Skeletal muscle satellite cell (primary cell): Measurements from ENCODE around the gene FOXJ1. TPM values are rescaled to one million over a fixed set of nuclear protein-coding genes. Genes with fewer than 3 reads are reported as not detected.

Experiments used
- H3K27me3 ChIP-seq: 2 replicates; pipeline ENCODE4 v1.7.0; 2013; ENCODE audit warnings: low read length; ENCODE audit not compliant: control insufficient read depth, insufficient read depth
- H3K36me3 ChIP-seq: 2 replicates; pipeline ENCODE4 v1.7.0; 2013; ENCODE audit warnings: mild to moderate bottlenecking, control low read depth, low read length; ENCODE audit not compliant: insufficient read depth
- H3K4me1 ChIP-seq: 2 replicates; pipeline ENCODE4 v1.7.0; 2013; ENCODE audit warnings: low read length; ENCODE audit not compliant: control insufficient read depth, insufficient read depth
- H3K4me2 ChIP-seq: 2 replicates; pipeline ENCODE4 v1.7.0; 2013; ENCODE audit warnings: mild to moderate bottlenecking, low read length
- H3K4me3 ChIP-seq: 2 replicates; pipeline ENCODE4 v1.7.0; 2013; ENCODE audit warnings: low read length
- H3K9ac ChIP-seq: 2 replicates; pipeline ENCODE4 v1.7.0; 2013; ENCODE audit warnings: mild to moderate bottlenecking, low read depth, low read length, moderate library complexity
- H3K9me3 ChIP-seq: replicated peaks from 2 replicates; pipeline ENCODE4 v1.7.0; 2013; ENCODE audit warnings: mild to moderate bottlenecking, control low read depth, low read length
- small RNA-seq: library from RNA; depleted of rRNA; stranded (forward); fragments of <200 nt; gene quantifications from one replicate; pipeline ENCODE3, GENCODE V24; 2012

The FOXJ1 gene

DNA sequence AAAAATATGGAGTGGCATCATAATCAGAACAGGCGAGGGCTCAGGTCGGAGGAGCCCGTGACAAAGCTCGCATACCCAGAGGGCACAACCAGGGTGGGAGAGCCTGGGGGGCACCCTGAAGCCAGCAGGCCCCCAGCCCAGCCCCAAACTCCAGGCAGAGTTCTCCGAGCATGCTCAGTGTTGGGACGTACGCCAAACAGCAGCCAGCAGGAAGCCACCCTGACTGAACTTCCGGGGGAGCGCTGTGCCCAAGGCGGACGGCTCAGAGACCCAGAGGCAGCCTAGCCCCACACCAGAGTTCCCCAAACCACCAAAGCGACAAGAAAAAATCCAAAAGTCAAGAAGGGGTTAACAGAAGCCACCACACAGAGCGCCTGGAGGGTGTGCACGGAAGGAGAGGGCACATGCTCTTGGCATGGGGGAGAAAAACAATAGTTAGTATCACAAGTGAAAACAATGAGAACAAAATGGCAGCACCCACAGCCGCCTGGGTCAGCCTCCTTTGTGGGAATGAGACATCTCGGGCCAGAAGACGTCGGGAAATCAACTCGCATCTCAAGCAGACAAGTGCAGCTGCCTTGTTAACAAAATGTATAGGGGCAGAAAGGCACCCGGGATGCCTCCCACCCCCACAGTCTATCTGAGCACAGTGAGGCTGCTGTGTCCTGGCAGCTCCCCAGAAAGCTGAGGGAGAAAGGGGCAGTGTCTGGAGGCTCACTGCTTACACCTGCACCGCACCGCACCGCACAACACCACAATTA lies 49.3 kb downstream of the FOXJ1 start:
- Histone ChIP-seq H3K4me2 (no peak overlapping the region), H3K9me3 (no peaks in the 10 kb centered on the region), H3K27me3 (no peaks in the 10 kb centered on the region), H3K4me1 (peaks cover 8% of the 10 kb centered on the region), H3K9ac (no peak overlapping the region), H3K4me3 (no peak overlapping the region), H3K36me3 (peaks cover 80% of the 10 kb centered on the region)

- Histone ChIP-seq H3K4me2 (no peak overlapping the region), H3K9ac (no peak overlapping the region), H3K27me3 (no peaks in the 10 kb centered on the region), H3K9me3 (no peaks in the 10 kb centered on the region), H3K4me3 (no peak overlapping the region), H3K4me1 (peaks cover 8% of the 10 kb centered on the region), H3K36me3 (peaks cover 84% of the 10 kb centered on the region)
Measured at GRCh38 chr17:76090517-76091129, 50.4 kb downstream of the FOXJ1 start.

DNA sequence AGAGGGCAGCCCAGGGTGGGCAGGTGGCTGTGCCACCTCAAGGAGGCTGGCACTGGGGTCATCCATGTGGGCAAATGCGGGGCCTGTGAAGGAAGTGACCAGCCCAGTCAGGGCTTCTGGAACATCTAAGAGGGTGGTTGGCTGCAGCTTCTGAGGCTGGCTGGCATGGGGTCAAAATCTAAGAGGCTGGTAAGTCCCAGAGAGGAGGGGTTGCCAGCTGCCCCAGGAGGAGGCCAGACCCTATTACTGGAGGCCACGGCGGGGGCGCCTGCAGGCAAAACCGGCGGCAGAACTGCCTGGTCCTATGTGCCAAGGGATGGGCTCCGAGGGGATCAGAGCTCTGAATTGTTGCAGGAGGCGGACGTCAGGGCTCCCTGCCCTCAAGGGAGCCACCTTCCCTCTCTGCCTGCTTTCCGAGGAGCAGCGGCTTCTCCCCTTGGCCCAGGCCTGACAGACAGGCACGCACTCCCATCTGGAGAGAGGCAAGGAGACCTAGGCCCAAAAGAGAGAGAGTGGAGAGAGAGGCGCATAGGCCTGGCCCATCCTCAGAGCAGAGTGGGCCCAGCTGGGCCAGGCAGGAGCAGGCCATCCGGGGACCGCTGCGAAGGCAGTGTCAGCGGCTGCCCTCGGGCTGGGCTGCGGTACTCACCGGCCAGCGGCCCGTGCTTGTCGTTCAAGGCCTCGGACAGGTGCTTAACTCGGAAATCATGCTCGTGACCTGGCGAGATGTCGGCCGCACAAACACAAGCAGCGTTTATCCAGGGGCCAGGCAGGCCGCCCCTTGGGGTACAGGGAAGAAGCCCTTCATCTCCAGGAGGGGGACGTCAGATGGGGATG lies 51.1 kb downstream of the FOXJ1 start:
- Histone ChIP-seq H3K36me3 (peaks cover 89% of the 10 kb centered on the region), H3K4me3 (no peak overlapping the region), H3K9ac (no peak overlapping the region), H3K4me2 (no peak overlapping the region), H3K9me3 (no peaks in the 10 kb centered on the region), H3K4me1 (peaks cover under 1% of the 10 kb centered on the region), H3K27me3 (no peaks in the 10 kb centered on the region)

DNA sequence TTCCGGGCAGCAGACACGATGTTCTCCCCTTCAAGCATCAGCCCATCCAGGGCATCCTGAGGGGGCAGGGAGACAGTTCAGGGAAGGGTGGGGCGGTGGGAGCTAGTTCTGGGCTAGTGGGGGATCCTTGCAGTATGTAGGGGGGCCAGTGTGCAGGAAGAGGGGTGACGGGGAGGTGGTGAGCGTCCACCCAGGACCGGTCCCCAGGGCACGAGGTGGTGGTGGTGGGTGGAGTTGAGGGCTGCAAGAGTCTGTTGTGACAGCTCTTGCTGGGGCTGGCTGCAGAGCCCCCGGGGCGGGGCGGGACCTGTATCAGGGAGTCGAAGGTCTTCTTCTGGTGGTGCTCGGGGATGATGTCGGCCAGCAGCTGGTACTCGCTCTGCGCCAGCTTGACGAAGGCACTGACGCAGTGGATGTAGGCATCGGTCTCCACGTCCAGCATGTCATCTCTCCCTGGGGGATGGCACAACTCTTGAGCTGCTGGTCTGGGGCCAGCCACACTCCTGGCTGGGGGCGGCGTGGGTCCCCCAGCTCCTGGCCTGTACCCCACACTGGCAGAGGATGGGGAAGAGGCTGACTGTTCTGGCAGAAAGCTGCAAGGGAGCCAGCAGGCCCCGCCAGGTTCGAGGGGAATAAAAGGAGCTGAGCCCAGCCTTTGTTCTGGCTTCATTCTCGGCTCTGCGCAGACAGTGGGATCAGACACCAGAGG lies 52.0 kb downstream of the FOXJ1 start:
- peaks cover 90% of the 10 kb centered on the region for H3K36me3 ChIP-seq
- no peaks in the 10 kb centered on the region for H3K9me3 ChIP-seq
- no peaks in the 10 kb centered on the region for H3K4me1 ChIP-seq
- no peak overlapping the region for H3K4me3 ChIP-seq
- H3K27me3 ChIP-seq = no peaks in the 10 kb centered on the region
- H3K4me2 ChIP-seq = no peak overlapping the region
- no peak overlapping the region for H3K9ac ChIP-seq

GRCh38 chr17:76088041-76088867 lies 52.8 kb downstream of the FOXJ1 start:
- Histone ChIP-seq H3K36me3 (peaks cover 90% of the 10 kb centered on the region), H3K27me3 (no peaks in the 10 kb centered on the region), H3K4me2 (no peak overlapping the region), H3K9ac (no peak overlapping the region), H3K4me1 (no peaks in the 10 kb centered on the region), H3K4me3 (no peak overlapping the region), H3K9me3 (no peaks in the 10 kb centered on the region)

- Histone ChIP-seq H3K4me1 (no peaks in the 10 kb centered on the region), H3K4me2 (no peak overlapping the region), H3K9me3 (no peaks in the 10 kb centered on the region), H3K9ac (no peak overlapping the region), H3K4me3 (no peak overlapping the region), H3K27me3 (no peaks in the 10 kb centered on the region), H3K36me3 (peaks cover 86% of the 10 kb centered on the region)
Measured at GRCh38 chr17:76087531-76087930, 53.5 kb downstream of the FOXJ1 start.

DNA sequence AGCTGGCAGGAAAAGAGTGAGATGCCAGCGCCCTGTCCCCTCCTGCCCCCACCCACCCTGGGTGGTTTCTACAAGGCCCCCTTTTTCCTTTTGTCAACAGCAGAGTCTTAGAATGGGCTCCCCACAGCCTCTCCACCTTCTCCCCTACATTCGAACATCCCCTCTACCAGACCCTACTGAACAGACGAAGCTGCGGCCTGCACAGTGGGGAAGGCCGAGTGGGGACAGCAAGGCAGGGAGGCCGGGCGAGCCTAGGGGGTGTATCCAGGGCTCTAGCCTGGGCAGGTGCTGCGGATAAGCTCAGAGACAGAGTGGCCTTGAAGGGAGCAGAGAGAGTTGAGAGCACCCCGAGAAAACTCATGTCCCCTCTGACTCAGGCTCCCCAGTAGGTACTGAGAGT lies 54.7 kb downstream of the FOXJ1 start:
- H3K4me3 ChIP-seq = no peak overlapping the region
- no peaks in the 10 kb centered on the region for H3K27me3 ChIP-seq
- no peaks in the 10 kb centered on the region for H3K9me3 ChIP-seq
- H3K4me2 ChIP-seq = no peak overlapping the region
- peaks cover 79% of the 10 kb centered on the region for H3K36me3 ChIP-seq
- no peaks in the 10 kb centered on the region for H3K4me1 ChIP-seq
- H3K9ac ChIP-seq = no peak overlapping the region

Small RNA genes lying within 50 kb of the gene (small RNA-seq; reads per million reads assigned to genes)
- gene MIR6868 = not detected
